CD4-positive, alpha-beta T cell (primary cell): ENCODE measurements around the gene KLK8. TPM values are rescaled to one million over a fixed set of nuclear protein-coding genes. Genes with fewer than 3 reads are reported as not detected.

Experiments used
- ATAC-seq: fragments of 200-7000 bp; cut with Tn5 transposase; one replicate; pipeline ENCODE4 v1.10.0; 2022; ENCODE audit warnings: mild to moderate bottlenecking; ENCODE audit not compliant: poor library complexity
- CTCF ChIA-PET: fragments of 350-600 bp; sonication (Branson Sonifier 250); formaldehyde crosslinking; loops from one replicate; lab custom pipeline; 2021; ENCODE audit warnings: antibody characterized with exemption, inconsistent platforms; lab: Charles Lee
- POLR2A ChIA-PET: fragments of 350-600 bp; sonication (Branson Sonifier 250); formaldehyde crosslinking; loops from one replicate; lab custom pipeline; 2021; ENCODE audit warnings: antibody characterized with exemption, inconsistent platforms; lab: Charles Lee
- DNase-seq, 14 experiments: peaks; one replicate each; pipeline ENCODE4 v3.0.0-alpha.2; 2013 to 2020; ENCODE audit warnings: mixed read lengths in 2 of 14
- H3K27ac ChIP-seq, 2 donors: one replicate each; pipeline versions ENCODE4 v1.5.1 to v1.7.0; 2013; ENCODE audit warnings: low read length in 2 of 2, low read depth in 1 of 2, mild to moderate bottlenecking in 1 of 2
- H3K27me3 ChIP-seq, 2 experiments: 1 replicate in 1 of 2; 2 replicates in 1 of 2; pipeline versions ENCODE4 v1.6.1 to v1.7.0; 2013; ENCODE audit warnings: low read length in 2 of 2, control low read depth in 1 of 2, mild to moderate bottlenecking in 1 of 2, moderate library complexity in 1 of 2; ENCODE audit not compliant: insufficient read depth in 2 of 2, control insufficient read depth in 1 of 2
- H3K36me3 ChIP-seq: one replicate; pipeline ENCODE4 v1.6.1; 2013; ENCODE audit warnings: low read length, control low read depth; ENCODE audit not compliant: insufficient read depth
- H3K4me1 ChIP-seq: one replicate; pipeline ENCODE4 v1.6.1; 2013; ENCODE audit warnings: low read length, control low read depth; ENCODE audit not compliant: insufficient read depth
- H3K4me3 ChIP-seq: one replicate; pipeline ENCODE4 v1.5.1; 2013; ENCODE audit warnings: mild to moderate bottlenecking, low read length, moderate library complexity
- H3K9me3 ChIP-seq, 2 experiments: 1 replicate in 1 of 2; 2 replicates in 1 of 2; pipeline versions ENCODE4 v1.6.1 to v1.7.0; 2013; ENCODE audit warnings: low read length in 2 of 2, mild to moderate bottlenecking in 2 of 2, control low read depth in 1 of 2, moderate library complexity in 1 of 2; ENCODE audit not compliant: control insufficient read depth in 1 of 2, insufficient read depth in 1 of 2
- H3K27ac Mint-ChIP-seq: one replicate; pipeline ENCODE4 v1.8.0; 2020; ENCODE audit warnings: mixed read lengths
- H3K27me3 Mint-ChIP-seq: one replicate; pipeline ENCODE4 v1.8.0; 2021; ENCODE audit warnings: mixed read lengths
- H3K36me3 Mint-ChIP-seq: one replicate; pipeline ENCODE4 v1.8.0; 2021; ENCODE audit warnings: low read depth, mixed read lengths
- H3K4me1 Mint-ChIP-seq: one replicate; pipeline ENCODE4 v1.8.0; 2021; ENCODE audit warnings: low read depth, mixed read lengths
- H3K4me3 Mint-ChIP-seq: one replicate; pipeline ENCODE4 v1.8.0; 2020; ENCODE audit warnings: mild to moderate bottlenecking, mixed read lengths
- H3K9me3 Mint-ChIP-seq: one replicate; pipeline ENCODE4 v1.8.0; 2020; ENCODE audit warnings: mixed read lengths
- intact Hi-C, 2 experiments: fragments of 100-400 bp; cut with DNase I in 1 of 2; cut with micrococcal nuclease in 1 of 2; formaldehyde crosslinking; loops; one replicate each; pipeline versions ENCODE4 v1.15.1 to v1.9.0; 2023 to 2025; cut with DNase I, micrococcal nuclease
- total RNA-seq, 174 experiments: library from RNA in 2 of 174; stranded (reverse) in 2 of 174; gene quantifications; one replicate each; pipeline ENCODE4 v1.2.3 and lab custom pipeline; 2021 to 2026
- TF ChIP-seq, protein P1 (sequence below): fragments of 200-600 bp; IDR thresholded peaks from one replicate; pipeline ENCODE4 v1.8.0; 2022; ENCODE audit warnings: antibody characterized with exemption, mild to moderate bottlenecking

Gene KLK8
- total RNA-seq, 2 experiments from 2014 or later: not detected

- H3K4me1 Mint-ChIP-seq: no peaks in the 10 kb centered on the region
- H3K27me3 Mint-ChIP-seq: peaks cover 38% of the 10 kb centered on the region
- Histone ChIP-seq H3K27ac (no peak overlapping the region), H3K4me1 (no peaks in the 10 kb centered on the region), H3K9me3 (peaks cover 0 to 13% of the 10 kb centered on the region in 2 experiments), H3K36me3 (no peaks in the 10 kb centered on the region), H3K4me3 (no peak overlapping the region), H3K27me3 (peaks cover 3 to 5% of the 10 kb centered on the region in 2 experiments)
- CTCF ChIA-PET: no interaction called here
- intact Hi-C loops: no loop called here
- no peak overlapping the region for H3K27ac Mint-ChIP-seq
- DNase-seq: no peak
- H3K36me3 Mint-ChIP-seq: no peaks in the 10 kb centered on the region
- no peak overlapping the region for H3K4me3 Mint-ChIP-seq
- TF ChIP-seq, protein P1, sequence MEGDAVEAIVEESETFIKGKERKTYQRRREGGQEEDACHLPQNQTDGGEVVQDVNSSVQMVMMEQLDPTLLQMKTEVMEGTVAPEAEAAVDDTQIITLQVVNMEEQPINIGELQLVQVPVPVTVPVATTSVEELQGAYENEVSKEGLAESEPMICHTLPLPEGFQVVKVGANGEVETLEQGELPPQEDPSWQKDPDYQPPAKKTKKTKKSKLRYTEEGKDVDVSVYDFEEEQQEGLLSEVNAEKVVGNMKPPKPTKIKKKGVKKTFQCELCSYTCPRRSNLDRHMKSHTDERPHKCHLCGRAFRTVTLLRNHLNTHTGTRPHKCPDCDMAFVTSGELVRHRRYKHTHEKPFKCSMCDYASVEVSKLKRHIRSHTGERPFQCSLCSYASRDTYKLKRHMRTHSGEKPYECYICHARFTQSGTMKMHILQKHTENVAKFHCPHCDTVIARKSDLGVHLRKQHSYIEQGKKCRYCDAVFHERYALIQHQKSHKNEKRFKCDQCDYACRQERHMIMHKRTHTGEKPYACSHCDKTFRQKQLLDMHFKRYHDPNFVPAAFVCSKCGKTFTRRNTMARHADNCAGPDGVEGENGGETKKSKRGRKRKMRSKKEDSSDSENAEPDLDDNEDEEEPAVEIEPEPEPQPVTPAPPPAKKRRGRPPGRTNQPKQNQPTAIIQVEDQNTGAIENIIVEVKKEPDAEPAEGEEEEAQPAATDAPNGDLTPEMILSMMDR: no peak
- POLR2A ChIA-PET: no interaction called here
- H3K9me3 Mint-ChIP-seq: no peaks in the 10 kb centered on the region
- ATAC-seq: no peak
These were observed 51.5 kb downstream of the KLK8 start for GRCh38 chr19:50949861-50950260.

DNA sequence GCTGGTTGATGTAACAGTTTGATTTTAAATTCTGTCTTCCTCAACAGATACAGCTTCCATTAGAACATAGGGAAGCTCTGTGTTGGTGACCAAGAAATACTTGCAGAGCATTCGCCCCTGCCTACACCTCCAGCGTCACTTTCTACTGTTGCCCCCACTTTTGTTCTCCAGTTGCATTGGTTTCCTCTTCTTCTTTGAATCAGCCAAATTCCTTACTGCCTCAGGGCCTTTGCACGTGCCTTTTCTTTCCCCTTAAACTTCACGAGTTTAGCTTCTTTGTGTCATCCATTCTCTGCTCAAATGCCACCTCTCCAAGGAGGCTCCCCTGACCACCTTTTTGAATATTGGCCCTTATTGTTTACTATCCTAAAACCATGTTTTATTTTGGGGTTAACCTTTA is 54.3 kb downstream of the KLK8 start:
- no peak overlapping the region for H3K4me3 Mint-ChIP-seq
- no peaks in the 10 kb centered on the region for H3K36me3 ChIP-seq
- peaks cover 2% of the 10 kb centered on the region for H3K9me3 Mint-ChIP-seq
- peaks cover 3 to 4% of the 10 kb centered on the region in 2 experiments for H3K27me3 ChIP-seq
- no peak overlapping the region for H3K27ac ChIP-seq
- H3K27ac Mint-ChIP-seq: no peak overlapping the region
- H3K4me1 Mint-ChIP-seq: no peaks in the 10 kb centered on the region
- POLR2A ChIA-PET: no interaction called here
- H3K9me3 ChIP-seq: peaks cover 0 to 13% of the 10 kb centered on the region in 2 experiments
- TF ChIP-seq, protein P1: no peak
- H3K4me3 ChIP-seq: no peak overlapping the region
- DNase-seq (no peak), ATAC-seq (no peak)
- H3K36me3 Mint-ChIP-seq: no peaks in the 10 kb centered on the region
- H3K27me3 Mint-ChIP-seq: peaks cover 35% of the 10 kb centered on the region
- CTCF ChIA-PET: no interaction called here
- intact Hi-C loops: no loop called here
- H3K4me1 ChIP-seq: no peaks in the 10 kb centered on the region

Other genes with a start within 250 kb of the KLK8 start
- not detected for gene GPR32, start 231.1 kb downstream of the KLK8 start, total RNA-seq
- not detected for gene ACP4, start 211.2 kb downstream of the KLK8 start, total RNA-seq
- not detected for gene KLK1, start 177.8 kb downstream of the KLK8 start, total RNA-seq
- gene KLK15, start 168.0 kb downstream of the KLK8 start, total RNA-seq: not detected
- gene KLK3, start 146.7 kb downstream of the KLK8 start, total RNA-seq: not detected
- gene KLK2, start 128.2 kb downstream of the KLK8 start, total RNA-seq: not detected
- not detected for gene KLK4, start 90.2 kb downstream of the KLK8 start, total RNA-seq
- gene KLK5, start 48.6 kb downstream of the KLK8 start, total RNA-seq: not detected
- not detected for gene KLK6, start 32.0 kb downstream of the KLK8 start, total RNA-seq
- not detected for gene KLK7, start 17.7 kb downstream of the KLK8 start, total RNA-seq
- gene KLK10, start 18.1 kb upstream of the KLK8 start, total RNA-seq: not detected
- gene KLK11, start 25.0 kb upstream of the KLK8 start, total RNA-seq: not detected
- not detected for gene KLK12, start 33.4 kb upstream of the KLK8 start, total RNA-seq
- not detected for gene KLK13, start 63.5 kb upstream of the KLK8 start, total RNA-seq
- gene KLK14, start 81.3 kb upstream of the KLK8 start, total RNA-seq: under 1 TPM in 1 of 2 experiments, not detected in 1; 0.22 TPM
- gene CTU1, start 106.8 kb upstream of the KLK8 start, total RNA-seq: 1 to 10 TPM; 1.4 to 1.6 TPM
- gene SIGLEC9, start 123.3 kb upstream of the KLK8 start, total RNA-seq: under 1 TPM; 0.36 to 0.59 TPM
- gene SIGLEC7, start 140.7 kb upstream of the KLK8 start, total RNA-seq: under 1 TPM in 1 of 2 experiments, not detected in 1; 0.20 TPM
- 1 to 10 TPM in 1 of 2 experiments, under 1 TPM in 1; 0.60 to 1.7 TPM for gene CD33, start 223.5 kb upstream of the KLK8 start, total RNA-seq
- not detected for gene SIGLECL1, start 249.5 kb upstream of the KLK8 start, total RNA-seq